HG02588 (cell line): ENCODE measurements around the gene MORC3.
"Not testable (repeated sequence)": the region's sequence is repeated elsewhere in the genome, so short reads cannot be mapped to it uniquely, and the experiment has no call there.

ENCODE experiments used
- ATAC-seq: cut with Tn5 transposase; IDR thresholded peaks from one replicate; pipeline ENCODE4 v1.9.1; 2021; ENCODE audit warnings: mild to moderate bottlenecking, moderate library complexity; ENCODE audit not compliant: unreplicated experiment

MORC3 gene

GRCh38 chr21:36381841-36382589 lies 62.0 kb downstream of the MORC3 start:
- no peak for ATAC-seq

GRCh38 chr21:36382722-36383121 lies 62.7 kb downstream of the MORC3 start:
- not testable (repeated sequence) for ATAC-seq

- ATAC-seq, result no peak
Observed at GRCh38 chr21:36384885-36385232, 64.9 kb downstream of the MORC3 start.

GRCh38 chr21:36385233-36386030 lies 65.4 kb downstream of the MORC3 start, which contains the start of gene CHAF1B:
Gene CHAF1B, plus strand, starts transcription at chr21:36385392. Its CDS starts 745 bp downstream, at chr21:36386137.
- ATAC-seq, result peak; percentile 86

GRCh38 chr21:36386031-36386642 lies 66.1 kb downstream of the MORC3 start:
- no peak for ATAC-seq

GRCh38 chr21:36388096-36388495 lies 68.1 kb downstream of the MORC3 start:
- ATAC-seq, result no peak

GRCh38 chr21:36388835-36389234 lies 68.8 kb downstream of the MORC3 start:
- no peak for ATAC-seq

- ATAC-seq, result not testable (repeated sequence)
Observed at GRCh38 chr21:36391649-36392048, 71.7 kb downstream of the MORC3 start.

GRCh38 chr21:36395353-36396111 lies 75.5 kb downstream of the MORC3 start:
- no peak for ATAC-seq

GRCh38 chr21:36396325-36396724 lies 76.3 kb downstream of the MORC3 start:
- ATAC-seq, result no peak

GRCh38 chr21:36396971-36397370 lies 77.0 kb downstream of the MORC3 start:
- ATAC-seq, result no peak

- ATAC-seq, result no peak
Observed at GRCh38 chr21:36397606-36398005, 77.6 kb downstream of the MORC3 start.

- not testable (repeated sequence) for ATAC-seq
Observed at GRCh38 chr21:36399736-36400135, 79.7 kb downstream of the MORC3 start.

GRCh38 chr21:36400719-36401118 lies 80.7 kb downstream of the MORC3 start:
- no peak for ATAC-seq

- no peak for ATAC-seq
Observed at GRCh38 chr21:36402339-36402738, 82.3 kb downstream of the MORC3 start.

- ATAC-seq, result no peak
Observed at GRCh38 chr21:36403713-36404112, 83.7 kb downstream of the MORC3 start.

- ATAC-seq, result no peak
Observed at GRCh38 chr21:36408568-36408967, 88.6 kb downstream of the MORC3 start.

GRCh38 chr21:36411301-36411700 lies 91.3 kb downstream of the MORC3 start:
- no peak for ATAC-seq

- no peak for ATAC-seq
Observed at GRCh38 chr21:36412916-36413315, 92.9 kb downstream of the MORC3 start.

- ATAC-seq, result no peak
Observed at GRCh38 chr21:36415375-36415774, 95.4 kb downstream of the MORC3 start.

- ATAC-seq, result no peak
Observed at GRCh38 chr21:36419241-36419640, 99.2 kb downstream of the MORC3 start.
